ENCODE measurements around the gene GET3.

DNA sequence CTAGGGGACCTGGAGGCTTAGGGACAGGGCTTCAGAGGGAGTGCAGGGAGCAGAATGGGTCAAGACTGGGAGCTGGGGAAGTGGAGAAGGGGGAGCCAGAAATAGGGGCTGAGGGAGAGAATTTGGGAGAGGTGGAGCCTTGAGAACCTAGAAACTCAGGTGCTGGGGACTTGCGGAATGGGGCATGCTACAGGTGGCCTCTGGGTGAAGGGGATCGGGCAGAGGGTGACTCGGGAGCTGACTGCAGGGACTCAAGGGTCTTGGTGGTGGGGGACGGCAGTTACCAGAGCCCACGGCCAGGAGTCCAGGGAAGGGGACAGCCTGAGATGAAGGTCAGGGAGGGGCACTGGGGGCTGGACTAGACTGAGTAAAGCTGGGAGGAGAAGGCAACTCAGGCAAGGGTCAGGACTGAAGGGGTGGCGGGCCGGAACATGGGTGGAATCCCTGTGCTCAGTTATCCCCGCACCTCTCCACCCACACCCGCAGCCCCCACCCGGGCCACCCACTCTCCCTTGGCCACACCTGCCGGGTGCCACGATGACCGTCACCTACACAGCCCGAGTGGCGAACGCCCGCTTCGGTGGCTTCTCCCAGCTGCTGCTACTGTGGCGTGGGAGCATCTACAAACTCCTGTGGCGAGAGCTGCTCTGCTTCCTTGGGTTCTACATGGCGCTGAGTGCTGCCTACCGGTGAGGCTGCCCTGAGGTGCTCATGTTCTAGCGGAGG lies 14.9 kb downstream of the GET3 start:
- TF ChIP-seq, protein P1, sequence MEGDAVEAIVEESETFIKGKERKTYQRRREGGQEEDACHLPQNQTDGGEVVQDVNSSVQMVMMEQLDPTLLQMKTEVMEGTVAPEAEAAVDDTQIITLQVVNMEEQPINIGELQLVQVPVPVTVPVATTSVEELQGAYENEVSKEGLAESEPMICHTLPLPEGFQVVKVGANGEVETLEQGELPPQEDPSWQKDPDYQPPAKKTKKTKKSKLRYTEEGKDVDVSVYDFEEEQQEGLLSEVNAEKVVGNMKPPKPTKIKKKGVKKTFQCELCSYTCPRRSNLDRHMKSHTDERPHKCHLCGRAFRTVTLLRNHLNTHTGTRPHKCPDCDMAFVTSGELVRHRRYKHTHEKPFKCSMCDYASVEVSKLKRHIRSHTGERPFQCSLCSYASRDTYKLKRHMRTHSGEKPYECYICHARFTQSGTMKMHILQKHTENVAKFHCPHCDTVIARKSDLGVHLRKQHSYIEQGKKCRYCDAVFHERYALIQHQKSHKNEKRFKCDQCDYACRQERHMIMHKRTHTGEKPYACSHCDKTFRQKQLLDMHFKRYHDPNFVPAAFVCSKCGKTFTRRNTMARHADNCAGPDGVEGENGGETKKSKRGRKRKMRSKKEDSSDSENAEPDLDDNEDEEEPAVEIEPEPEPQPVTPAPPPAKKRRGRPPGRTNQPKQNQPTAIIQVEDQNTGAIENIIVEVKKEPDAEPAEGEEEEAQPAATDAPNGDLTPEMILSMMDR (IDR thresholded peaks at IDR 0.05): no peak
- TF ChIP-seq POLR2AphosphoS5 (IDR thresholded peaks at IDR 0.05): no peak
- TF ChIP-seq POLR2A (IDR thresholded peaks at IDR 0.05): no peak
